ENCODE data around the gene CMIP.
A peak's percentile ranks its signal among the peaks of the same experiment; 100 is the strongest.
"Not testable (repeated sequence)": the region's sequence is repeated elsewhere in the genome, so short reads cannot be mapped to it uniquely, and the experiment has no call there.

CMIP gene

GRCh38 chr16:81517629-81518438 is 73.2 kb downstream of the CMIP start:
- DNase-seq (ENCODE audit: low read depth in 2 of 2) = no peak

GRCh38 chr16:81518439-81518757 is 73.8 kb downstream of the CMIP start:
- DNase-seq (ENCODE audit: low read depth in 2 of 2) = no peak

GRCh38 chr16:81519301-81520150 is 74.9 kb downstream of the CMIP start:
- DNase-seq (ENCODE audit: low read depth in 2 of 2) = no peak

- no peak for DNase-seq (ENCODE audit: low read depth in 2 of 2)
Observed at GRCh38 chr16:81520151-81520470, 75.5 kb downstream of the CMIP start.

- DNase-seq (ENCODE audit: low read depth in 2 of 2) = no peak
Observed at GRCh38 chr16:81520560-81521135, 76.0 kb downstream of the CMIP start.

GRCh38 chr16:81521141-81521626 is 76.6 kb downstream of the CMIP start:
- DNase-seq (ENCODE audit: low read depth in 2 of 2) = peak; percentile 24 to 42

GRCh38 chr16:81522108-81522701 is 77.6 kb downstream of the CMIP start:
- DNase-seq (ENCODE audit: low read depth in 2 of 2) = no peak

- not testable (repeated sequence) for DNase-seq (ENCODE audit: low read depth in 2 of 2)
Observed at GRCh38 chr16:81522851-81523250, 78.2 kb downstream of the CMIP start.

- DNase-seq (ENCODE audit: low read depth in 2 of 2) = no peak
Observed at GRCh38 chr16:81523387-81524115, 78.9 kb downstream of the CMIP start.

- no peak for DNase-seq (ENCODE audit: low read depth in 2 of 2)
Observed at GRCh38 chr16:81524382-81524781, 79.8 kb downstream of the CMIP start.

GRCh38 chr16:81524885-81525284 is 80.3 kb downstream of the CMIP start:
- DNase-seq (ENCODE audit: low read depth in 2 of 2) = not testable (repeated sequence)

GRCh38 chr16:81526199-81526598 is 81.6 kb downstream of the CMIP start:
- DNase-seq (ENCODE audit: low read depth in 2 of 2) = no peak

- no peak for DNase-seq (ENCODE audit: low read depth in 2 of 2)
Observed at GRCh38 chr16:81526935-81527334, 82.3 kb downstream of the CMIP start.

GRCh38 chr16:81527477-81528178 is 83.0 kb downstream of the CMIP start:
- no peak for DNase-seq (ENCODE audit: low read depth in 2 of 2)

GRCh38 chr16:81528256-81528655 is 83.6 kb downstream of the CMIP start:
- no peak for DNase-seq (ENCODE audit: low read depth in 2 of 2)

- no peak for DNase-seq (ENCODE audit: low read depth in 2 of 2)
Observed at GRCh38 chr16:81530296-81530721, 85.7 kb downstream of the CMIP start.

GRCh38 chr16:81530814-81531213 is 86.2 kb downstream of the CMIP start:
- no peak for DNase-seq (ENCODE audit: low read depth in 2 of 2)

GRCh38 chr16:81531419-81531821 is 86.8 kb downstream of the CMIP start:
- DNase-seq (ENCODE audit: low read depth in 2 of 2) = no peak

GRCh38 chr16:81532491-81533174 is 88.0 kb downstream of the CMIP start:
- no peak for DNase-seq (ENCODE audit: low read depth in 2 of 2)

GRCh38 chr16:81533175-81533507 is 88.5 kb downstream of the CMIP start:
- DNase-seq (ENCODE audit: low read depth in 2 of 2) = no peak
